Liver (tissue), 3 donors: ENCODE data around the gene ITIH1.

Source experiments
- RAD21 ChIP-seq, 2 donors: IDR thresholded peaks; 2 replicates each; pipeline ENCODE4 v1.6.1; 2016; ENCODE audit warnings: antibody characterized with exemption in 2 of 2, mild to moderate bottlenecking in 2 of 2
- TAF1 ChIP-seq: conservative IDR thresholded peaks from 2 replicates; pipeline ENCODE4 v1.6.1; 2016; ENCODE audit warnings: antibody characterized with exemption, mild to moderate bottlenecking
- TF ChIP-seq, protein P1 (sequence below): IDR thresholded peaks from 2 replicates; pipeline ENCODE4 v1.6.1; 2016; ENCODE audit warnings: antibody characterized with exemption, mild to moderate bottlenecking
- TF ChIP-seq, protein P2 (sequence below): fragments of 150-350 bp; IDR thresholded peaks from 2 replicates; pipeline ENCODE4 v1.5.1; 2017; ENCODE audit warnings: improper control_type of control experiment, low read depth, low read length; ENCODE audit not compliant: missing input control
- donor health status: healthy.
- donor health status: healthy.

DNA sequence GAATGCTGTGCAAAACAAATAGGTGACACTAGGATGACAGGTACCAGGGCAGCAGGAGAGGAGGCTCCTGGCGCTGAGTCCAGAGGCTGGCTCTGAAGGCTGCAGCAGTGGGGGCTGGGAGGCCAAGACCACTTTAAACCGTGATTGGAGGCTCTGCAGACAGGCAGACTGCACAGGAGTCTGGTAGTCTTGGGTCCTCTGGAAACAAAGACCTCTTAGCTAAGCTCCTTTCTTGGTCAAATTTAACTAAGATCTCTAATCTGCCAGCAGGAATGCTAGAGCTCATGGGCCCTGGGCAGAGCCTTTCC is 61.8 kb downstream of the ITIH1 start:
- TF ChIP-seq, protein P1, sequence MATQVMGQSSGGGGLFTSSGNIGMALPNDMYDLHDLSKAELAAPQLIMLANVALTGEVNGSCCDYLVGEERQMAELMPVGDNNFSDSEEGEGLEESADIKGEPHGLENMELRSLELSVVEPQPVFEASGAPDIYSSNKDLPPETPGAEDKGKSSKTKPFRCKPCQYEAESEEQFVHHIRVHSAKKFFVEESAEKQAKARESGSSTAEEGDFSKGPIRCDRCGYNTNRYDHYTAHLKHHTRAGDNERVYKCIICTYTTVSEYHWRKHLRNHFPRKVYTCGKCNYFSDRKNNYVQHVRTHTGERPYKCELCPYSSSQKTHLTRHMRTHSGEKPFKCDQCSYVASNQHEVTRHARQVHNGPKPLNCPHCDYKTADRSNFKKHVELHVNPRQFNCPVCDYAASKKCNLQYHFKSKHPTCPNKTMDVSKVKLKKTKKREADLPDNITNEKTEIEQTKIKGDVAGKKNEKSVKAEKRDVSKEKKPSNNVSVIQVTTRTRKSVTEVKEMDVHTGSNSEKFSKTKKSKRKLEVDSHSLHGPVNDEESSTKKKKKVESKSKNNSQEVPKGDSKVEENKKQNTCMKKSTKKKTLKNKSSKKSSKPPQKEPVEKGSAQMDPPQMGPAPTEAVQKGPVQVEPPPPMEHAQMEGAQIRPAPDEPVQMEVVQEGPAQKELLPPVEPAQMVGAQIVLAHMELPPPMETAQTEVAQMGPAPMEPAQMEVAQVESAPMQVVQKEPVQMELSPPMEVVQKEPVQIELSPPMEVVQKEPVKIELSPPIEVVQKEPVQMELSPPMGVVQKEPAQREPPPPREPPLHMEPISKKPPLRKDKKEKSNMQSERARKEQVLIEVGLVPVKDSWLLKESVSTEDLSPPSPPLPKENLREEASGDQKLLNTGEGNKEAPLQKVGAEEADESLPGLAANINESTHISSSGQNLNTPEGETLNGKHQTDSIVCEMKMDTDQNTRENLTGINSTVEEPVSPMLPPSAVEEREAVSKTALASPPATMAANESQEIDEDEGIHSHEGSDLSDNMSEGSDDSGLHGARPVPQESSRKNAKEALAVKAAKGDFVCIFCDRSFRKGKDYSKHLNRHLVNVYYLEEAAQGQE, result no peak
- TF ChIP-seq, protein P2, sequence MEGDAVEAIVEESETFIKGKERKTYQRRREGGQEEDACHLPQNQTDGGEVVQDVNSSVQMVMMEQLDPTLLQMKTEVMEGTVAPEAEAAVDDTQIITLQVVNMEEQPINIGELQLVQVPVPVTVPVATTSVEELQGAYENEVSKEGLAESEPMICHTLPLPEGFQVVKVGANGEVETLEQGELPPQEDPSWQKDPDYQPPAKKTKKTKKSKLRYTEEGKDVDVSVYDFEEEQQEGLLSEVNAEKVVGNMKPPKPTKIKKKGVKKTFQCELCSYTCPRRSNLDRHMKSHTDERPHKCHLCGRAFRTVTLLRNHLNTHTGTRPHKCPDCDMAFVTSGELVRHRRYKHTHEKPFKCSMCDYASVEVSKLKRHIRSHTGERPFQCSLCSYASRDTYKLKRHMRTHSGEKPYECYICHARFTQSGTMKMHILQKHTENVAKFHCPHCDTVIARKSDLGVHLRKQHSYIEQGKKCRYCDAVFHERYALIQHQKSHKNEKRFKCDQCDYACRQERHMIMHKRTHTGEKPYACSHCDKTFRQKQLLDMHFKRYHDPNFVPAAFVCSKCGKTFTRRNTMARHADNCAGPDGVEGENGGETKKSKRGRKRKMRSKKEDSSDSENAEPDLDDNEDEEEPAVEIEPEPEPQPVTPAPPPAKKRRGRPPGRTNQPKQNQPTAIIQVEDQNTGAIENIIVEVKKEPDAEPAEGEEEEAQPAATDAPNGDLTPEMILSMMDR, result no peak
- no peak for TF ChIP-seq TAF1
- TF ChIP-seq RAD21 (IDR thresholded peaks at IDR 0.05), result no peak
